NCI-H748 (cell line): Measurements from ENCODE around the gene GCH1.
A peak's percentile ranks its signal among the peaks of the same experiment; 100 is the strongest.
"Not testable (repeated sequence)": the region's sequence is repeated elsewhere in the genome, so short reads cannot be mapped to it uniquely, and the experiment has no call there.

ENCODE experiments used
- DNase-seq: peaks from one replicate; lab custom pipeline; 2025; ENCODE audit not compliant: unreplicated experiment; lab: John Stamatoyannopoulos, UW

The GCH1 gene

GRCh38 chr14:54908973-54909372 is 6.3 kb upstream of the GCH1 start:
- DNase-seq, result not testable (repeated sequence)

- no peak for DNase-seq
Observed at GRCh38 chr14:54908190-54908589, 5.6 kb upstream of the GCH1 start.

GRCh38 chr14:54906075-54906474 is 3.4 kb upstream of the GCH1 start:
- DNase-seq, result no peak

- peak; percentile 80 for DNase-seq
Observed at GRCh38 chr14:54902143-54902520, 494 bp downstream of the GCH1 start.

GRCh38 chr14:54901380-54902142 is 1.1 kb downstream of the GCH1 start:
- DNase-seq, result peak; percentile 63

- no peak for DNase-seq
Observed at GRCh38 chr14:54899573-54899972, 3.1 kb downstream of the GCH1 start.

- DNase-seq, result not testable (repeated sequence)
Observed at GRCh38 chr14:54897809-54898555, 4.6 kb downstream of the GCH1 start.

- DNase-seq, result no peak
Observed at GRCh38 chr14:54895683-54896082, 6.9 kb downstream of the GCH1 start.

GRCh38 chr14:54894995-54895394 is 7.6 kb downstream of the GCH1 start:
- DNase-seq, result no peak

- DNase-seq, result peak; percentile 67
Observed at GRCh38 chr14:54893151-54893760, 9.4 kb downstream of the GCH1 start.

GRCh38 chr14:54891471-54892245 is 11.0 kb downstream of the GCH1 start:
- DNase-seq, result no peak

- no peak for DNase-seq
Observed at GRCh38 chr14:54890788-54891187, 11.8 kb downstream of the GCH1 start.

GRCh38 chr14:54889919-54890318 is 12.7 kb downstream of the GCH1 start:
- no peak for DNase-seq

- no peak for DNase-seq
Observed at GRCh38 chr14:54882521-54882920, 20.1 kb downstream of the GCH1 start.

GRCh38 chr14:54881761-54882401 is 20.7 kb downstream of the GCH1 start:
- DNase-seq, result no peak

- DNase-seq, result no peak
Observed at GRCh38 chr14:54881235-54881760, 21.3 kb downstream of the GCH1 start.

- DNase-seq, result no peak
Observed at GRCh38 chr14:54877703-54878021, 25.0 kb downstream of the GCH1 start.

- peak; percentile 69 for DNase-seq
Observed at GRCh38 chr14:54877015-54877702, 25.5 kb downstream of the GCH1 start.

- not testable (repeated sequence) for DNase-seq
Observed at GRCh38 chr14:54875648-54876047, 27.0 kb downstream of the GCH1 start.
